ENCODE data around the gene ASB15.

The ASB15 gene

GRCh38 chr7:123675181-123675473 lies 73.5 kb downstream of the ASB15 start:
- DNase-seq (ENCODE audit: extremely low read depth, low read depth), result no peak
- no peak overlapping the region for H3K4me3 ChIP-seq (replicated peaks; ENCODE audit: low read depth, low read length)
- no peak for TF ChIP-seq CTCF (IDR thresholded peaks at IDR 0.05; ENCODE audit: low read depth, low read length, missing control alignments)

- no peak overlapping the region for H3K4me3 ChIP-seq (replicated peaks; ENCODE audit: low read depth, low read length)
- DNase-seq (ENCODE audit: extremely low read depth, low read depth), result no peak
- TF ChIP-seq CTCF (IDR thresholded peaks at IDR 0.05; ENCODE audit: low read depth, low read length, missing control alignments), result no peak
These were observed 75.6 kb downstream of the ASB15 start for GRCh38 chr7:123677061-123677715.

GRCh38 chr7:123679614-123680013 lies 78.0 kb downstream of the ASB15 start:
- H3K4me3 ChIP-seq (replicated peaks; ENCODE audit: low read depth, low read length), result no peak overlapping the region
- DNase-seq (ENCODE audit: extremely low read depth, low read depth), result no peak

GRCh38 chr7:123680580-123680979 lies 79.0 kb downstream of the ASB15 start:
- DNase-seq (ENCODE audit: extremely low read depth, low read depth), result no peak
- no peak for TF ChIP-seq CTCF (IDR thresholded peaks at IDR 0.05; ENCODE audit: low read depth, low read length, missing control alignments)
- H3K4me3 ChIP-seq (replicated peaks; ENCODE audit: low read depth, low read length), result no peak overlapping the region

More at GRCh38 chr7:123679614-123680013, 78.0 kb downstream of the ASB15 start:
- TF ChIP-seq CTCF (IDR thresholded peaks at IDR 0.05; ENCODE audit: low read depth, low read length, missing control alignments), result no peak

GRCh38 chr7:123681561-123681960 lies 79.9 kb downstream of the ASB15 start:
- no peak for DNase-seq (ENCODE audit: extremely low read depth, low read depth)
- TF ChIP-seq CTCF (IDR thresholded peaks at IDR 0.05; ENCODE audit: low read depth, low read length, missing control alignments), result no peak
- no peak overlapping the region for H3K4me3 ChIP-seq (replicated peaks; ENCODE audit: low read depth, low read length)

- no peak overlapping the region for H3K4me3 ChIP-seq (replicated peaks; ENCODE audit: low read depth, low read length)
- DNase-seq (ENCODE audit: extremely low read depth, low read depth), result peak; percentile 24
- peak; percentile 46 for TF ChIP-seq CTCF (IDR thresholded peaks at IDR 0.05; ENCODE audit: low read depth, low read length, missing control alignments)
These were observed 81.1 kb downstream of the ASB15 start for GRCh38 chr7:123682690-123683089.

- TF ChIP-seq CTCF (IDR thresholded peaks at IDR 0.05; ENCODE audit: low read depth, low read length, missing control alignments), result no peak
- DNase-seq (ENCODE audit: extremely low read depth, low read depth), result no peak
- H3K4me3 ChIP-seq (replicated peaks; ENCODE audit: low read depth, low read length), result no peak overlapping the region
These were observed 85.5 kb downstream of the ASB15 start for GRCh38 chr7:123687161-123687560.

All from HFF-Myc (cell line).